22Rv1 (cell line): Measurements from ENCODE around the gene OAT.

Source experiments
- H3K27ac ChIP-seq: fragments of 450-650 bp; 2 replicates; pipeline ENCODE4 v1.5.1; 2017
- ZFX ChIP-seq: fragments of 450-650 bp; IDR thresholded peaks from 2 replicates; pipeline ENCODE4 v1.6.1; 2017; ENCODE audit warnings: antibody characterized with exemption, borderline replicate concordance
- TF ChIP-seq, protein P1 (sequence below): fragments of 450-650 bp; IDR thresholded peaks from 2 replicates; pipeline ENCODE4 v1.5.1; 2017; ENCODE audit warnings: mild to moderate bottlenecking

OAT gene

DNA sequence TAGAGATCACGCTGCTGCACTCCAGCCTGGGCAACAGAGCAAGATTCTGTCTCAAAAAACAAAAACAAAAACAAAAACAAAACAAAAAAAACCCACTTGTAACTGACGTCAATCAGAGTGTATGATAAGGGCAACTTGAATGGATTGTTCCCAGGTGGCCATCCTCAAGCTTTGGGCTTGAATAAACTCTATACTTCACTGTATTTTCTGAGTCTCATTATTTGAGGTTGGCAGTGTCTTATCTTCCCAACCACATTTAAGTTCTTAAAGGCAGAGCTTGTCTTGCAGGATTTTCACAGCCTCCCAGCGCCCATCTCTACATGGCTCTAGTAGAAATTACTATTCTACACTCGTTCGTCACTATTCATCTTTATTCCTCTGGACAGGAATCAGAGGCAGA, 5.1 kb upstream of the OAT start:
- TF ChIP-seq, protein P1, sequence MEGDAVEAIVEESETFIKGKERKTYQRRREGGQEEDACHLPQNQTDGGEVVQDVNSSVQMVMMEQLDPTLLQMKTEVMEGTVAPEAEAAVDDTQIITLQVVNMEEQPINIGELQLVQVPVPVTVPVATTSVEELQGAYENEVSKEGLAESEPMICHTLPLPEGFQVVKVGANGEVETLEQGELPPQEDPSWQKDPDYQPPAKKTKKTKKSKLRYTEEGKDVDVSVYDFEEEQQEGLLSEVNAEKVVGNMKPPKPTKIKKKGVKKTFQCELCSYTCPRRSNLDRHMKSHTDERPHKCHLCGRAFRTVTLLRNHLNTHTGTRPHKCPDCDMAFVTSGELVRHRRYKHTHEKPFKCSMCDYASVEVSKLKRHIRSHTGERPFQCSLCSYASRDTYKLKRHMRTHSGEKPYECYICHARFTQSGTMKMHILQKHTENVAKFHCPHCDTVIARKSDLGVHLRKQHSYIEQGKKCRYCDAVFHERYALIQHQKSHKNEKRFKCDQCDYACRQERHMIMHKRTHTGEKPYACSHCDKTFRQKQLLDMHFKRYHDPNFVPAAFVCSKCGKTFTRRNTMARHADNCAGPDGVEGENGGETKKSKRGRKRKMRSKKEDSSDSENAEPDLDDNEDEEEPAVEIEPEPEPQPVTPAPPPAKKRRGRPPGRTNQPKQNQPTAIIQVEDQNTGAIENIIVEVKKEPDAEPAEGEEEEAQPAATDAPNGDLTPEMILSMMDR, result no peak
- H3K27ac ChIP-seq, result no peak overlapping the region

DNA sequence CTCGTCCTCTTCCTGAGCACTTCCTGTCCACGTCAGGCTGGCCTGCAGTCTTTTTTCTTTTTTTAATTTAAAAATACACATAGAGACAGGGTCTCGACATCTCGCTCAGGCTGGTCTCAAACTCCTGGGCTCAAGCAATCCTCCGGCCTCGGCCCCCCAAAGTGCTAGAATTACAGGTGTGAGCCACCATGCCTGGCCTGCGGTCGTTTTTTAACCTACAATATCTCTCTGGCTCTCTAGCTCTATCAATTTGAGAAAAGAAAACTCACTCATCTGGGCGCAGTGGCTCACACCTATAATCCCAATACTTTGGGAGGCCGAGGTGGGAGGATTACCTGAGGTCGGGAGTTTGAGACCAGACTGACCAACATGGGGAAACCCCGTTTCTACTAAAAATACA, 4.0 kb upstream of the OAT start:
- no peak for TF ChIP-seq ZFX
- TF ChIP-seq, protein P1, result no peak
- no peak overlapping the region for H3K27ac ChIP-seq

DNA sequence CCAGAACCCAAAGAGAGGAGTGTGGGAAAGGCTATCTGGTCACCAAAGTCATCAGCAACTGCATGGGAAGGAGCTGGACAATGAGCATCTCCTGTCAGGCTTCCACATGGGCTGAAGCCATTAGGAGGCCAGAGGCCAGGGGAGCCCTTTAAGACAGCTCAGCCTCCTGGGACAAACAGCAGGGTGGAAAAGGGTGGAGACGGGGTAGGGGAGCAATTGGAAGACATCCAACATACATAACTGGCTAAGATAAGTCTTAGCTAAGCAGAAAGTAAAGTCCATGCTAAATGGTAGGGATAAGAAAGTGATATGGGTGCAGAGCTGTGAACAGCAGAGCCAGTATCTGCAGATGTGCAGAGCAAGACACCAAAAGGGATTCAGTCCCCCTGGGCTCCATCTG, 1.5 kb upstream of the OAT start:
- no peak overlapping the region for H3K27ac ChIP-seq
- no peak for TF ChIP-seq ZFX
- TF ChIP-seq, protein P1, result no peak

DNA sequence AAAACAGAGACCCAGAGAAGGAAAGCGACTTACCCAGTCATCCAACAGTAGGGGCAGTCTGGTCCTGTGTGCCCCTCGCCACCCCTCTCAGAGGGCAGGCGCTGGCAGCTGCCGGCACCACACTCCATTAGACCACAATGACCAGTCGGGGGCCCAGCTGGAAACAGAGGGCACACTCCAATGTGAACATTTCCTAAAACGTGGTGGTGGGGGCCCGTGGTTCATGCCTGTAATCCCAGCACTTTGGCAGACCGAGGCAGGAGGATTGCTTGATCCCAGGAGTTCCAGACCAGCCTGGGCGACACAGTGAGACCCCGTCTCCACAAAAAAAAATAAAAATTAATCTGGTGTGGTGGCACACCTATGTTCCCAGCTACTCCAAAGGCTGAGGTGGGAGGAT, 912 bp upstream of the OAT start:
- TF ChIP-seq, protein P1, result no peak
- no peak for TF ChIP-seq ZFX
- H3K27ac ChIP-seq, result 0 out of 2 replicates have a peak overlapping the region, but pooled peaks have one; percentile 59

DNA sequence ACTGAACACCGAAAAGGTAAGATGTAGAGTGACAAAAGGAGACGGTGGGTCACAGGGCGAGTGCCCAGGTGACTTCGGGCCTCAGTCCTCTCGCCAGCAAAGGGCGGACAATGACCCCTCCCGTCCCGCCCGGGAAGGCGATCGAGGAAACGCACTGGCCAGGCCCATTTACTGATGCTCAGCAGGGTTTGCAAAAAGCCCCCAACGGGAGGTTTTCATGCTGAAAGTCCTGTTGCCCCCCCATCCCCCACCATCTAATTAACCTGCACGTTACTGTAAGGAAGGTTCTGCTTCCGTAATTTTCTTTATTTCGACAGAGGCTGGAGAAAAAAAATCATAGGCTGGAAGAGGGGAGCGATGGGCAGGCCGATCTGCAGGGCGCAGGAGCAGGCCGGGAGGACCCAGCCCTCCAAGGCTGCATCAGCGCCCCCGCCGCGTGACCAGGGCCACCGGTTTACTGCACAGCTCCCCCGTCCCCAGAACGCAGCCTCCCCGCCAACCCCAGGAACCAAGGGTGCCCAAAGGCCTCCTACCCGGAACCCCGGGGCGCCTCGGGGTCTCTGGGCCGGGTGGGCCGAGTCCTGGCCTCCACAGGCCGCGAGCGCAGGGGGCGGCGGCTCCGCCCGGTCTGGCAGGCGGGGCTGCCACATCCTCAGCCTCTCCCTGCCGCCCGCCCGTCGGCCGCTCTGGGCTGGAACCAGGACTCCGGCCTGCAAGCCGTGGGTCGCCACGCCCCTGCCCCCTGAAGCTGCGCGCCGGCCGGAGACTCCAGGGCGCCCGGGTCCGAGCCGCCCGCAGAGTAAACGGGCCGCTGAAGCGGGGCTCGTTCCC, 613 bp downstream of the OAT start:
- H3K27ac ChIP-seq, result peak overlapping the region; percentile 59
- TF ChIP-seq, protein P1, result no peak
- TF ChIP-seq ZFX, result no peak

DNA sequence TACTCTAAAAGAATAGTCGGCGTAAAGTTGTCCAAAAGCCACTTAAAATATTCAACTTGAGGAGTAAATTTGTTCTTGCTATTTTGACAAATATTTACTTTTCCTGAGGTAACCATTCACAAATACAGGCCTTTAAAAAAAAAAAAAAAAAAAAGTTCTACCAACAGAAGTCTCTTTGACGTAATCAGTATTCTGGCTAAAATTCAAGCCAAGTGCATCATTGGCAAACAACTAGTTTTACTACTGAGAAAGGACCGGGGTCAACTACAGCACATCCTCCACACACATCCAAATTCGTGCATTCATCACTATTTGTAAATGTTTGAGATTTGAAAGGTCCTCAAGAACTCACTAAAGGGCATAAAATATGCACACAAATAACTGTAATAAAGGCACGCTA, 2.0 kb downstream of the OAT start:
- peak overlapping the region; percentile 59 for H3K27ac ChIP-seq
- no peak for TF ChIP-seq ZFX
- TF ChIP-seq, protein P1, result no peak

DNA sequence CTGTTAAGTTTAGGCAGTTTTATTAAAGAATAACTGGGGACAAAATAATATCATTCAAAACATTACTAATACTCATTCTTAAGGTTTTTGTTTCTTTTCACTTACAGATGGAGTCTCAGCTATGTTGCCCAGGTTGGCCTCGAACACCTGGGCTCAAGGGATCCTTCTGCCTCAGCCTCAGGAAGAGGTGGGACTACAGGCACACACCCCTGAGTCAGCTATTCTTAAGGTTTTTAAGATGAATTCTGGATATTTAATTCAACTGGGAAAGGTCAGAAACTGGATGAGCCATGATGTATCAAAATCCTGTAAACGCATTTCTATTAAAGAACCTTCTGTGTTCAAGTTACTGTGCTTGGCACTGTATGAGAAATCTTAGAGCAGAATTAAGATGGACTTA, 3.5 kb downstream of the OAT start:
- TF ChIP-seq, protein P1, result no peak
- TF ChIP-seq ZFX, result no peak
- no peak overlapping the region for H3K27ac ChIP-seq
